A673 (cell line): ENCODE measurements around the gene NAPA. TPM values are rescaled to one million over a fixed set of nuclear protein-coding genes. Genes with fewer than 3 reads are reported as not detected.

ENCODE experiments used
- BruUV-seq: library from RNA; stranded (reverse); fragments of 400-500 nt; replicated peaks from 2 replicates; lab custom pipeline; 2021; lab: Mats Ljungman, UMichigan
- CTCF ChIA-PET: fragments of 300-600 bp; sonication (Branson Sonifier 250); formaldehyde crosslinking; loops from one replicate; lab custom pipeline; 2022; ENCODE audit warnings: antibody characterized with exemption; lab: Charles Lee
- POLR2A ChIA-PET: fragments of 300-600 bp; sonication (Branson Sonifier 250); formaldehyde crosslinking; loops from one replicate; lab custom pipeline; 2022; ENCODE audit warnings: antibody characterized with exemption; ENCODE audit not compliant: low non-redundant PET; lab: Charles Lee
- DNase-seq: peaks from one replicate; pipeline ENCODE4 v3.0.0-alpha.2; 2015; ENCODE audit warnings: low spot score
- H3K27ac ChIP-seq: fragments of 200-600 bp; sonication (generic); 2 replicates; pipeline ENCODE4 v1.5.1; 2016; ENCODE audit warnings: mixed run types, low read depth, mild to moderate bottlenecking, mixed read lengths, antibody characterized with exemption, low read length; ENCODE audit not compliant: poor library complexity, severe bottlenecking
- H3K27me3 ChIP-seq: fragments of 200-600 bp; sonication (generic); replicated peaks from 2 replicates; pipeline ENCODE4 v1.6.1; 2017; ENCODE audit warnings: mixed run types, low read depth, mild to moderate bottlenecking, mixed read lengths, antibody characterized with exemption, low read length; ENCODE audit not compliant: insufficient read depth, poor library complexity
- H3K36me3 ChIP-seq: fragments of 200-600 bp; sonication (generic); 2 replicates; pipeline ENCODE4 v1.6.1; 2016; ENCODE audit warnings: mixed run types, mild to moderate bottlenecking, mixed read lengths, antibody characterized with exemption, low read length; ENCODE audit not compliant: insufficient read depth, poor library complexity, severe bottlenecking
- H3K4me1 ChIP-seq: fragments of 200-600 bp; sonication (generic); 2 replicates; pipeline ENCODE4 v1.6.1; 2017; ENCODE audit warnings: mixed run types, mild to moderate bottlenecking, mixed read lengths, antibody characterized with exemption, low read length; ENCODE audit not compliant: insufficient read depth, poor library complexity, severe bottlenecking
- H3K4me3 ChIP-seq: fragments of 200-600 bp; sonication (generic); 2 replicates; pipeline ENCODE4 v1.5.1; 2016; ENCODE audit warnings: low read depth, mixed run types, mild to moderate bottlenecking, mixed read lengths, low read length; ENCODE audit not compliant: poor library complexity, severe bottlenecking
- H3K9me3 ChIP-seq: fragments of 200-600 bp; sonication (generic); 2 replicates; pipeline ENCODE4 v1.6.1; 2016; ENCODE audit warnings: mixed run types, low read depth, mild to moderate bottlenecking, mixed read lengths, antibody characterized with exemption, low read length; ENCODE audit not compliant: poor library complexity, severe bottlenecking
- EZH2 ChIP-seq: fragments of 200-600 bp; sonication (generic); IDR thresholded peaks from 2 replicates; pipeline ENCODE4 v1.6.1; 2017; ENCODE audit warnings: borderline replicate concordance, low read depth, mild to moderate bottlenecking, mixed read lengths, antibody characterized with exemption, low read length; ENCODE audit not compliant: poor library complexity, severe bottlenecking
- intact Hi-C: fragments of 100-400 bp; cut with micrococcal nuclease; formaldehyde crosslinking; loops from one replicate; pipeline ENCODE4 v1.10.0; 2022; ENCODE audit not compliant: unreplicated experiment
- total RNA-seq: library from RNA; stranded (reverse); gene quantifications from 2 replicates; pipeline ENCODE4 v1.2.3, GENCODE V29; 2021
- TF ChIP-seq, protein P1 (sequence below): fragments of 300-800, 200-600 bp; sonication (generic); conservative IDR thresholded peaks from 2 replicates; pipeline ENCODE4 v1.5.1; 2017; ENCODE audit warnings: low read depth, mild to moderate bottlenecking, antibody characterized with exemption, low read length, moderate library complexity, mixed read lengths

The NAPA gene
- total RNA-seq, 1 experiment from 2014 or later = 90.9 TPM

- Histone ChIP-seq H3K27me3 (no peaks in the 10 kb centered on the region), H3K9me3 (no peaks in the 10 kb centered on the region), H3K36me3 (no peaks in the 10 kb centered on the region), H3K4me1 (peaks cover 3% of the 10 kb centered on the region), H3K27ac (peak overlapping the region; percentile 35), H3K4me3 (no peak overlapping the region)
- no TSS peak for BruUV-seq
- CTCF ChIA-PET = no interaction called here
- POLR2A ChIA-PET = no interaction called here
- TF ChIP-seq EZH2 = no peak
- TF ChIP-seq, protein P1, sequence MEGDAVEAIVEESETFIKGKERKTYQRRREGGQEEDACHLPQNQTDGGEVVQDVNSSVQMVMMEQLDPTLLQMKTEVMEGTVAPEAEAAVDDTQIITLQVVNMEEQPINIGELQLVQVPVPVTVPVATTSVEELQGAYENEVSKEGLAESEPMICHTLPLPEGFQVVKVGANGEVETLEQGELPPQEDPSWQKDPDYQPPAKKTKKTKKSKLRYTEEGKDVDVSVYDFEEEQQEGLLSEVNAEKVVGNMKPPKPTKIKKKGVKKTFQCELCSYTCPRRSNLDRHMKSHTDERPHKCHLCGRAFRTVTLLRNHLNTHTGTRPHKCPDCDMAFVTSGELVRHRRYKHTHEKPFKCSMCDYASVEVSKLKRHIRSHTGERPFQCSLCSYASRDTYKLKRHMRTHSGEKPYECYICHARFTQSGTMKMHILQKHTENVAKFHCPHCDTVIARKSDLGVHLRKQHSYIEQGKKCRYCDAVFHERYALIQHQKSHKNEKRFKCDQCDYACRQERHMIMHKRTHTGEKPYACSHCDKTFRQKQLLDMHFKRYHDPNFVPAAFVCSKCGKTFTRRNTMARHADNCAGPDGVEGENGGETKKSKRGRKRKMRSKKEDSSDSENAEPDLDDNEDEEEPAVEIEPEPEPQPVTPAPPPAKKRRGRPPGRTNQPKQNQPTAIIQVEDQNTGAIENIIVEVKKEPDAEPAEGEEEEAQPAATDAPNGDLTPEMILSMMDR = no peak
- no peak for DNase-seq
- intact Hi-C loops = loop anchor here (10.0 kb wide), 1 partner anchor 182 kb away; no protein-coding TSS in a partner anchor
Observed at GRCh38 chr19:47512948-47513319, 1.9 kb downstream of the NAPA start.

GRCh38 chr19:47512183-47512947 lies 2.5 kb downstream of the NAPA start:
- TF ChIP-seq, protein P1 = no peak
- TF ChIP-seq EZH2 = no peak
- ChIA-PET CTCF (no interaction called here), POLR2A (no interaction called here)
- no peaks in the 10 kb centered on the region for H3K27me3 ChIP-seq
- BruUV-seq = no TSS peak
- no peak overlapping the region for H3K4me3 ChIP-seq
- no peaks in the 10 kb centered on the region for H3K9me3 ChIP-seq
- H3K4me1 ChIP-seq = peaks cover 3% of the 10 kb centered on the region
- DNase-seq = no peak
- peak overlapping the region; percentile 35 for H3K27ac ChIP-seq
- intact Hi-C loops = loop anchor here (10.0 kb wide), 1 partner anchor 182 kb away; no protein-coding TSS in a partner anchor
- H3K36me3 ChIP-seq = no peaks in the 10 kb centered on the region

DNA sequence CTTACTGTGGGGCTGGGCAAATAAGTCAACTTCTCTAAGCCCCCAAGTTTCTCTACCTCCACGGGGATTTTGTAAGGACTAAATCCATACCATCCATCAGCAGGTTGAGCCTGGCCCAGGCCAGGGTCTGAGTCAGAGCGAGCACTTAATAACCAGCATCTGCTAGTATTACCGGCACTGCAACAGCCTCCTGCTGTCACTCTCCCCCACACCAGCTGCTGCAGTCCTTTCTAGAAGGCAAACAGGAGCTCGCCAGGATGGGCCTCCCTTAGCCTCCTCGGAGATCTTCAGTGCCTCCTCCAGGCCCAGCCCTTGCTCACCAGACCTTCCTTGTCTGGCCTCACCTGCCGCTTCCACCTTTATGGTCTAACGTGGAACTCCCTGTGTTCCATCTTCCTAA lies 3.2 kb downstream of the NAPA start:
- no peak overlapping the region for H3K4me3 ChIP-seq
- BruUV-seq = no TSS peak
- ChIA-PET POLR2A (no interaction called here), CTCF (no interaction called here)
- H3K9me3 ChIP-seq = no peaks in the 10 kb centered on the region
- TF ChIP-seq, protein P1 = no peak
- TF ChIP-seq EZH2 = no peak
- H3K27me3 ChIP-seq = no peaks in the 10 kb centered on the region
- H3K36me3 ChIP-seq = no peaks in the 10 kb centered on the region
- no peak for DNase-seq
- peaks cover 3% of the 10 kb centered on the region for H3K4me1 ChIP-seq
- no peak overlapping the region for H3K27ac ChIP-seq
- intact Hi-C loops = loop anchor here (10.0 kb wide), 1 partner anchor 183 kb away; no protein-coding TSS in a partner anchor
